ENCODE measurements around the gene ZNF862.
"Not testable (repeated sequence)": the region's sequence is repeated elsewhere in the genome, so short reads cannot be mapped to it uniquely, and the experiment has no call there.

Gene ZNF862

DNA sequence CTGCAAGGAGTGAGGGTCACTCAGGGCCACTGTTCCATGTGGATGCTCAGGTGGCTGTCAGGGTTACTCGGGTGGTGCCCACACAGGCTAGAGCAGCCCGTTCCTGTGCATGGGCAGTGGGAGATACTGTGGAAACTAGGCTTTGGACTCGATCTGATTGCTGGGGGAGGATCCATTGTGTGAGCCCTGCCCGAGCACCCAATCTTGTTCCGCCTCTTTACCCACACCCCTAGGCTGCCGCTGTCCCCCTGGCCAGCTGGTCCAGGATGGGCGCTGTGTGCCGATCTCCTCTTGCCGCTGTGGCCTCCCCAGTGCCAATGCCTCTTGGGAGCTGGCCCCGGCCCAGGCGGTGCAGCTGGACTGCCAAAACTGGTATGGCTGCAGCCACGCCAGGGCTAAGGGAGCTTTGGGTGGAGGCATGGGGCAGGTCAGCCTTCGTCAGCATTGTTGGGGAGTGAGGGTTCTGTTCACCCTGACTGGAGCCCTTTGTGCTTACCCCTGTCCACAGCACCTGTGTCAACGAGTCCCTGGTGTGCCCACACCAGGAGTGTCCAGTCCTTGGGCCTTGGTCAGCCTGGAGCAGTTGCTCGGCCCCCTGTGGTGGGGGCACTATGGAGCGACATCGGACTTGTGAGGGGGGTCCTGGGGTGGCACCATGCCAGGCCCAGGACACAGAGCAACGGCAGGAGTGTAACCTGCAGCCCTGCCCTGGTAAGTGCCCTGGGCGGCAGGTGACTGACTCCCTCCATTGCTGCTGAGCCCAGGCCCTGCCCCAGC lies 12.4 kb upstream of the ZNF862 start:
- DNase-seq, result no peak

GRCh38 chr7:149826344-149827088 lies 11.7 kb upstream of the ZNF862 start:
- DNase-seq, result no peak

DNA sequence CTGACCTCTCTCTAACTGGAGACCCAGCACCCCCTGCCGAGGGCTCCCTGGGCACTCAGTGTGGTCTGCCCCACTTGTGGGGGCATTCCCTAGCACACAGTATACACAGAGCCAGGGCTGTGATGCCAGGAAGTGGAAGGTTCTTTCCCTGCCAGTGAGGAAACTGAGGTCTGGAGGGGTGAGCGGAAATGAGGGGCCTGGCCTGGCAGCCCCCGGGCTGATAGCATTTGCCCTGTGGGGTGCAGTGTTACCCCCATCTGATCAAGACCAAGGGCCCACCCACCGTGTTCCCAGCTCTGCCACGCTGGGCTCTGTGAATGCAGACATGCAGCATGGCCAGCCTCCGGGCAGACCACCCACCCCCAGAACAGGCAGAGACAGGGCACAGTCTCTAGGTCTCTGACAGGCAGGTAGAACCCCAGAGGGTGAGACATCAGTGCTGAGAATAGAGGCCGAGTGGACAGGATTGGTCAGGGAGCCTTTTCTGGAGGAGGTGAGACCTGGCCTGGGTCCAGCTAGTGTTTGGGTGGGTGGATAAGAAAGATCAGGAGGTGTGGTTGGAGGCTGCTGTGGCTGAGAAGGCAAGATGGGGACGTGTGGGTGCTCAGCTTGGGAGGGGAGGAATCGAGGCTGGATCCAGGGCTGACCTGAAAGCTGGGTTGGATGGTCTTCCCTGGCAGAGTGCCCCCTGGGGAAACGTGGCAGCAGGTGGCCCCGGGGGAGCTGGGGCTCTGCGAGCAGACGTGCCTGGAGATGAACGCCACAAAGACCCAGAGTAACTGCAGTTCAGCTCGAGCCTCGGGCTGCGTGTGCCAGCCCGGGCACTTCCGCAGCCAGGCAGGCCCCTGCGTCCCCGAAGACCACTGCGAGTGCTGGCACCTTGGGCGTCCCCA lies 10.8 kb upstream of the ZNF862 start:
- no peak for DNase-seq

DNA sequence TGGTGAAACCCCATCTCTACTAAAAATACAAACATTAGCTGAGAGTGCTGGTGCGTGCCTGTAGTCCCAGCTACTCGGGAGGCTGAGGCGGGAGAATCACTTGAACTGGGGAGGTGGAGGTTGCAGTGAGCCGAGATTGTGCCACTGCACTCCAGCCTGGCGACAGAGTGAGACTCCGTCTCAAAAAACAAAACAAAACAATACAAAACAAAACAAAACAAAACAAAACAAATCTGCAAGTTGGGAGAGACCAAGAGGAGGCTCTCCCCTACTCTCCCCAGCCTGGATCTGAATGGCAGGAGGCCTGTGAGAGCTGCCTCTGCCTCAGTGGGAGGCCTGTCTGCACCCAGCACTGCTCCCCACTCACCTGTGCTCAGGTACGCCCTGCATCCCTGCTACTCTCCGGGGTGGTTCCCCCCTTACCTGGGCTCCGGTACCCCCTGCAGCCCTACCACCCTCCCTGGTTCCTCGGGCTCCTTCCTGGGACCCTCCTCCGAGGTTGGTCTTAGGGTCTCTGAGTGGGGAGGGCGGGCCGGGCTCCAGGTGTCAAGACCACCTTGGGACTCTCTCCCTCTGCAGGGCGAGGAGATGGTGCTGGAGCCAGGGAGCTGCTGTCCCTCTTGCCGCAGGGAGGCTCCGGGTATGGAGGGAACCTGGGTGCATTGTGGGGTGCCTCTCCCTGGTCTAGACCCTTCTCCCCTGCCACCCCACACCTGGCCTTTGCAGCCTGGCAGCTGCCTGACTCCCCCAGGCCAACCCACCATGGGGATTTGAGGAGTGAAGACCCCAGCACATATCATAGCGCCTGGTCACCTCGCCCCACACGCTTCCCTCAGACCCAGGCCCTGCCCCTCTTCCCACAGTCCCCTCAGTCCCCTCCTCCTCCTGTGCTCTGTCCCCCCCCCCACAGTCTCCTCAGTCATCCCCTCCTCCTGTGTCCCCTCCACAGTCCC lies 9.5 kb upstream of the ZNF862 start:
- DNase-seq, result no peak

- DNase-seq, result not testable (repeated sequence)
Measured at GRCh38 chr7:149830527-149830926, 7.6 kb upstream of the ZNF862 start.

DNA sequence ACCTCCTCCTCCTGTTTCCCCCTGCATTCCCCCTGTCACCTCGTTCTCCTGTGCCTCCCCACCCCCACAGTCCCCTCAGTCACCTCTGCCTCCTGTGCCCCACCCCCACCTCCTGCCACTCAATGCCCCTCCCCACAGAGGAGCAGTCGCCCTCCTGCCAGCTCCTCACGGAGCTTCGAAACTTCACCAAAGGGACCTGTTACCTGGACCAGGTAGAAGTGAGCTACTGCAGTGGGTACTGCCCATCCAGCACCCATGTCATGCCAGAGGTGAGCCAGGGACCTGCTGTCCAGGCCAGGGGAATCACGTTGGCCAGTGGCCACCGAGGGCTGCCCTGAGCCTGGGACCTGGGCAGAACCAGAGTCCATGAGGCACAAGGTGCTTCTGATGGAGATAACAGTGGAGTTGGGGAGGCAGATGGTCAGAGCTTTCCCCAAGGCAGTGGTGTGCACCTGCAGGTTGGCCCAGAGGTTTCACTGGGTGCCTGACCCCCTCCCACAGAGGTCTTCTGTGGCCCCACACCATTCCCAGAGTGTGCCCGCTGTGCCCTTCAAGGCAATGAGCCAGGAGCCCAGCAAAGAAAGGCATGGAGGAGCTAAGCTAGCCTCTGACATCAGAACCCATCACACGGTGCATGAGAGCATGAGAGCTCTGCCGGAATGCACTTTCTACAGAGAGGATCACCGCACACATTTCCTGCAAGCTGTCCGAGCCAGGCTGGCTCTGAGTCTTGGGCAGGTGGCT lies 7.0 kb upstream of the ZNF862 start:
- DNase-seq, result no peak

GRCh38 chr7:149831741-149832219 lies 6.4 kb upstream of the ZNF862 start:
- no peak for DNase-seq

- no peak for DNase-seq
Measured at GRCh38 chr7:149832332-149833041, 5.7 kb upstream of the ZNF862 start.

DNA sequence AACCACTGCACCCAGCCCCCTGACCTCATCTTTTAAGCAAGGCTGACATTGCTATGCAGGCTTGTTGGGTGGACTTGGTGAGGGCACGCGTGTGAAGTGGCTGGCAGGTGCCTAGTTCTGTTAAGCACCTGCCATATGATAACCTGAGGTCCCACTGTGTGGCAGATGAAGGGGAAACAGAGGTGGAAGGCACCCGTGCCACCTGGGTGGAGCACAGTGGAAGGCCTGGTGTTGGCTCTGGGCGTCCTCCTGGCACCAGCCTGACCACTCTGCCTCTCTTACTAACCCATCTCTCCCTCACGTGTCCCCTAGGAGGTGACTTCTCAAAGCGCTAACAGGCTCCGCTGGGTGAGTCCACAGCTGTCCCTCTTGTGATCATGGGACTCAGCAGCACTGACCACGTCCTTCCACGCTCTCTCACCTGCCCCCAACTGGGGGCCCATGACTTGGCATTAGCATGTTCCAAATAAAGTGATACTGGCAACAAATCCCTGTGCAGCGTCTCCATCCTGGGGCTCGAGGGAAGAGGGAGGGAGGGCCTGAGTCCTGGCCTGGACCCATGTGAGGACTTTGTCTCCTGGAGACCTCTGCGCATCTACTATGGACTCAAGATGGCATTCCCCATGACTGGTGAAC lies 4.6 kb upstream of the ZNF862 start:
- no peak for DNase-seq

- no peak for DNase-seq
Measured at GRCh38 chr7:149834601-149835000, 3.6 kb upstream of the ZNF862 start.

DNA sequence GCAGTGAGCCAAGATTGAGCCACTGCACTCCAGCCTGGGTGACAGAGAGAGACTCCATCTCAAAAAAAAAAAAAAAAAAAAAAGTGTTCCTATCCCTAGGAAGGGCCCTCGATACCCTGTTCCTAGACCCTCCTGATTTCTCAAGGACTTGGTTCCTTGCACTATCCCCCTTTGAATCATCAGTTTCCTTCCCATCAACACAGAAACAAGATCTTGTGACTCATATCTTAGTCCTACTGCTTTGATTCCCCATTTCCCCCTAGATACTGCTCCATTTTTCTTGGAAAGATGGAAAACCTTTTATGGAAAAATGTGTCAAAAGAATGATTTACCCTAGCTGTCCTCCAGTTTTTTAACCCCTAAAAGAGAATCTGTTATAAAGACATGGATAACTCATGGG lies 1.7 kb upstream of the ZNF862 start:
- DNase-seq, result no peak

DNA sequence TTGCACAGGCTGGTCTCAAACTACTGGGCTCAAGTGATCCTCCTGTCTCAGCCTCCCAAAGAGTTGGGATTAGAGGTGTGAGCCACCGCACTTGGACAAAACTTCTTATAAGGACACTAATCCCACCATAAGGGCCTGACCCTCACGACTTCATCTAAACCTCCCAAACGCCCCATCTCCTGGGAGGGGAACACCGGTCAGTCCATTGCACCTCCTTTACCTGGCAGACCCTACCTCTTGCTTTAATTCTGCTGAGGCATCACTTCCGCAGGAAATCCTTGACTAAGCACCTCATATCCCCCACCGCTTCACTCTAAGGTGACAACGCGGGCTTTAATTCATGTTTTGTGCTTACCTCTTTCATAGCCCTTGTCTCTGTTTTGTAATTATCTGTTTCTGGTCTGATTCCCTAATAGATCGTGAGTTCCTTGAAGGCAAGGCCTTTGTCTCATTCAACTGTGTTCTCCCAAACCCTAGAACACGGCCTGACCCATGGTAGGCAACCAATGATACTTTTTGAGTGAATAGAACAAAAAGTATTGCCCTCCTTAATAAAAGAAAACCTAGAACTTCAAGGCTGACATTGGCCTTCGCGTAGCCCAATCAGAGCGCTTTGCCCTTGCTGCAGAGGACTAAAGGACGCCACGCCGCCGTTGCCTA lies 481 bp upstream of the ZNF862 start:
- DNase-seq, result no peak

DNA sequence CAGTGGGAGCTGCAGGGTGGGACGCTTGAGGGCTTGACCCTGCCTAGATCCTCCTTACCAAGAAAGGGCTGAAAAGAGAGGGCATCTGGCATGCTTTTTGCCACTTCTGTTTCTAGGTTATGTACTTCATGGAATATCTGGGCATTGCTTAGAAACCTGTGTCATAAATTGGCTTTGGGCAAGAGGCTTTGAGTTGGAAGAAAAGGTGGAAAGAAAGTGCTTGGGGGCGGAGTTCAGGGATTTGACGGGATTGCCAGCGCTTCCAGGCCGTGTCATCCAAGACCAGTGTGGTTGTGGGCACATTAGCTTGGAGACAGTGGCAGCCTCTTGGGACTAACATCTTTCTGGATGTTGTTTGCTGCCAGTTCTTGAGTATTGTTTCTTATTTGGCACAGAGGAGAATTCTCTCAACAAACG lies 825 bp downstream of the ZNF862 start:
- DNase-seq, result no peak

DNA sequence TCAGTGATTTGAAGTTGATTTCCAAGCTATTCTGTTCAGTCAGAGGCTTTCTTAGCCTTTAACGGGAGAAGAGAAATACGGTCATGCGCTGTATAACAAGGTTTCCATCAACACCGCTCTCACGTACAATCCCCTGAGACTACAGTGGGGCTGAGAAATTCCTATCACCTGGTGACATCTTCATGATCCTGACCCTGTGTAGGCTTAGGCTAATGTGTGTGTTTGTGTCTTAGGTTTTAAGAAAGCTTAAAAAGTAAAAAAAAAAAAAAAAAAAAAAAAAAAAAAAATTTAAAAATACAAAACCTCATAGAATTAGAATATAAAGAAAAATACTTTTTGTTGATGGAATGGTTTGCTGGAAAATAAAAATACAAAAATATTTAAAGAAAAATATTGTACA lies 1.8 kb downstream of the ZNF862 start:
- no peak for DNase-seq

DNA sequence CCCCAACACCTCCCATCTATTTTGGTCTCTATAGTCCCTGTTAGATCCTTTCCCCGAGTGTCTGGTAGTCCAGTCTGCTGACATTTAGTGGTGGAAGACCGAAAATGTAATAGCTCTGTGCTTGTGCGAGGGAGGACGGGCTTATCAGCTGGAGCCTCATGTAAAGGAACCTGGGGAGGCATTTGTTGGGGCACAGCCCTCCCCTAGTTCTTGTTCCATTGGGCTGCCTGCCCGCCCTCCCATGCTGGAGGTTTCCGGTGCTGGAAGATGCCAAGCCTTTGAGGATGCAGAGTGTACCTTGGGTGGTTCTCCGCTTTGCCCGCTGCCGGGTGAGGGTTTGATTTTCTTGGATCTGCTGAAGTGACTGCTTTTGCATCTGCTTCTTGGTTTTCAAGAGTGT lies 5.4 kb downstream of the ZNF862 start:
- no peak for DNase-seq

DNA sequence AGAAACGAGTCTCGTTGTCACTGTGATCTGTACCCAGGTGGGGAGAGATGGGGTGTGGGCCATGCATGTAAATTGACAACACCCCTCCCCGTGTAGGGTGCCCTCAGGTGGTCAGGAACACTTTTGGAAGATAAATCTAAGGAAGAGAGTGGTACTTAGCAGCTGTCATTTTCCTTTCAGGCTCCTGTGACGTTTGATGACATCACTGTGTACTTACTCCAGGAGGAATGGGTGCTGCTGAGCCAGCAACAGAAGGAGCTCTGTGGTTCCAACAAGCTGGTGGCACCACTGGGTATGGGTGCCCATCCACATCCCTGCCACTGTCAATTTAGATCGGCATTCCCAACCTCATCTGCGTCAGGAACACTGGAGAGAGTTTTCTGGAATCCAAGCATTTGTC lies 6.3 kb downstream of the ZNF862 start:
- DNase-seq, result no peak

DNA sequence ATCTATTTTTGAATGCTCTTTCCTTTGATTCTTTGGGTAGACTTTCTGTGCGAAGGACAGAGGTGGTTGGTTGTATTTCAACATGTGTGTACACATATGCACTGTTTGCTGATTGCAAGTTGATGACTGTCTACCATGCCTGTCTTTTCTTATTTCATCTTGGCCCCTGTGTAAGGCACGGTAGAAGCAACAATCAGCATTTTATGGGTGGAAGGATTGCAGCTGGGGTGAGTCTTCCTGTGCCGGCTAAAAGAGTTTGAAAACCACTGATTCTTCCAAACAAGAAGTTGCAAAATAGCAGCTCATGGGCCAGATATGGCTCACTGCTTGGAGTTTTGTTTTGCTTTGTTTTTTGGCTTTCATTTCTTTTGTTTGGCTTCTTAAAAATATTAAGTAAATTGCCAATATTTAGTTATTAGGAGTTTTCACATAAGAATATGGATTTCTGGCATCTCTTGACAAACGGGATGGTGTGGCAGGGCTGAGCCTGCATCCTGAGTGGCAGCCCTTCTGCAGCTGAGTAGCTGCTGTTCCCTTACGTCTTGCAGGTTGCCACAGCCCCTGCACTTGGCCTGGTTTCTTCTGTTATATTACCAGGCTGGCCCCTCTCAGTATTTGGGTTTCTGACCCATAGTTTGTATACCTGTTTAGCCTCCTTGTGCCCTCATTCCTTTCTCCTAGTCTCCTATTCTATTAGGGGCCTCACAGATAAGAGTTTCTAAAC lies 7.2 kb downstream of the ZNF862 start:
- DNase-seq, result peak; percentile 59

GRCh38 chr7:149846021-149846420 lies 7.8 kb downstream of the ZNF862 start:
- peak; percentile 53 for DNase-seq

All from GF-D8 (cell line).